Measurements from ENCODE around the gene DGCR8. TPM values are rescaled to one million over a fixed set of nuclear protein-coding genes. Genes with fewer than 3 reads are reported as not detected.

DGCR8 gene
- total RNA-seq, 1 experiment from 2014 or later: 34.7 TPM

DNA sequence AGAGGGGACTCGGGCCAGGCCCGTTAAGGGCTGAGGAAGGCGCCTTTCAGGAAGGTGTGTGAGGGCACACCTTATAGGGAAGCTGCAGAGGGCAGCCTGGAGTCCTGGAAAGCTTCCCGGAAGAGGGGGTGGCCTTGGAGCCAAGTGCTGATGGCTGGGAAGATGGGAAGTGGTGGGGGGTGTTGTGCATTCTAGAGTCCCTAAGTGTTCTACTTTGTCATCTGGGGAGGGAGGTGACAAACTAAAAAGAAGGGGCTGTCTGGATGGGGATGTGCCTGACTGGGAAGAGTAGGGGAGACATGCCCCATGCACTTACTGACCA, 58.3 kb downstream of the DGCR8 start:
- H3K4me3 ChIP-seq: no peak overlapping the region
- no peaks in the 10 kb centered on the region for H3F3A ChIP-seq (ENCODE audit: insufficient read depth, low read depth)
- H3K27ac ChIP-seq: no peak overlapping the region
- no peaks in the 10 kb centered on the region for H3K27me3 ChIP-seq (ENCODE audit: insufficient read depth, low read depth)
- ChIA-PET CTCF (no interaction called here), POLR2A (ENCODE audit: unreplicated experiment) (no interaction called here)
- TF ChIP-seq EZH2 (IDR thresholded peaks at IDR 0.05; ENCODE audit: low read depth): no peak
- TF ChIP-seq, protein P1, sequence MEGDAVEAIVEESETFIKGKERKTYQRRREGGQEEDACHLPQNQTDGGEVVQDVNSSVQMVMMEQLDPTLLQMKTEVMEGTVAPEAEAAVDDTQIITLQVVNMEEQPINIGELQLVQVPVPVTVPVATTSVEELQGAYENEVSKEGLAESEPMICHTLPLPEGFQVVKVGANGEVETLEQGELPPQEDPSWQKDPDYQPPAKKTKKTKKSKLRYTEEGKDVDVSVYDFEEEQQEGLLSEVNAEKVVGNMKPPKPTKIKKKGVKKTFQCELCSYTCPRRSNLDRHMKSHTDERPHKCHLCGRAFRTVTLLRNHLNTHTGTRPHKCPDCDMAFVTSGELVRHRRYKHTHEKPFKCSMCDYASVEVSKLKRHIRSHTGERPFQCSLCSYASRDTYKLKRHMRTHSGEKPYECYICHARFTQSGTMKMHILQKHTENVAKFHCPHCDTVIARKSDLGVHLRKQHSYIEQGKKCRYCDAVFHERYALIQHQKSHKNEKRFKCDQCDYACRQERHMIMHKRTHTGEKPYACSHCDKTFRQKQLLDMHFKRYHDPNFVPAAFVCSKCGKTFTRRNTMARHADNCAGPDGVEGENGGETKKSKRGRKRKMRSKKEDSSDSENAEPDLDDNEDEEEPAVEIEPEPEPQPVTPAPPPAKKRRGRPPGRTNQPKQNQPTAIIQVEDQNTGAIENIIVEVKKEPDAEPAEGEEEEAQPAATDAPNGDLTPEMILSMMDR (conservative IDR thresholded peaks at IDR 0.05): no peak
- intact Hi-C loops (cut with micrococcal nuclease; ENCODE audit: unreplicated experiment): no loop called here
- no peaks in the 10 kb centered on the region for H3K4me1 ChIP-seq (replicated peaks; ENCODE audit: insufficient read depth)
- DNase-seq: no peak
- H3K9me2 ChIP-seq (ENCODE audit: insufficient read depth): no peaks in the 10 kb centered on the region
- BruUV-seq (replicated peaks): no TSS peak
- no peaks in the 10 kb centered on the region for H3K36me3 ChIP-seq (ENCODE audit: low read depth)
- H4K20me1 ChIP-seq (ENCODE audit: insufficient read depth): peaks cover 7% of the 10 kb centered on the region; the same call in 1 of the 2 replicates
- H2AFZ ChIP-seq: no peak overlapping the region
- no peaks in the 10 kb centered on the region for H3K9me3 ChIP-seq (ENCODE audit: insufficient read depth, low read depth)
- no peaks in the 10 kb centered on the region for H3K79me2 ChIP-seq (ENCODE audit: low read depth)
- H3K4me2 ChIP-seq: no peak overlapping the region

DNA sequence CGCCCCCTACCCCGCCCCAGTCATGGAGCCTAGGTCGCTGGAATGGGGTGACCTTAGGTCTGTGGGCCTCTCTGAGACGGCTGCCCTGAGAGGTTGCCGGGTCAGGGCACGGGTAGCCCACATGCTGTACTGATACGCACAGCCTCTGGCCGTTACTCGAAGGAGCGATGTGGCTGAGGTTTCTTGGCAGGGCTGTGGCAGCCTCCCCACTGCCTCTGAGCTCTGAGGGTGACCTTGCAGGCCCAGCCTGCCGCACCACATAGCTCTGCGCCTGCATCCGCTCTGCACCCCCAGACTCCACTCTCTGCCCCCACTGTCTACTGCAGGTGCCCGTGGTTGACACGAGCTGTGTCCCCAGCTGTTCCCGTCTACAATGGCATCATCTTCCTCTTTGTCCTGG, 58.8 kb downstream of the DGCR8 start:
- Histone ChIP-seq H3K4me3 (no peak overlapping the region), H3K4me2 (no peak overlapping the region), H3K79me2 (ENCODE audit: low read depth) (no peaks in the 10 kb centered on the region), H3K9me2 (ENCODE audit: insufficient read depth) (no peaks in the 10 kb centered on the region), H3K36me3 (ENCODE audit: low read depth) (no peaks in the 10 kb centered on the region), H4K20me1 (ENCODE audit: insufficient read depth) (peaks cover 7% of the 10 kb centered on the region; the same call in 1 of the 2 replicates), H3K4me1 (replicated peaks; ENCODE audit: insufficient read depth) (no peaks in the 10 kb centered on the region), H3K27ac (no peak overlapping the region), H3F3A (ENCODE audit: insufficient read depth, low read depth) (no peaks in the 10 kb centered on the region), H2AFZ (no peak overlapping the region), H3K9me3 (ENCODE audit: insufficient read depth, low read depth) (no peaks in the 10 kb centered on the region), H3K27me3 (ENCODE audit: insufficient read depth, low read depth) (no peaks in the 10 kb centered on the region)
- no TSS peak for BruUV-seq (replicated peaks)
- CTCF ChIA-PET: no interaction called here
- TF ChIP-seq, protein P1 (conservative IDR thresholded peaks at IDR 0.05): no peak
- no peak for TF ChIP-seq EZH2 (IDR thresholded peaks at IDR 0.05; ENCODE audit: low read depth)
- DNase-seq: no peak
- POLR2A ChIA-PET (ENCODE audit: unreplicated experiment): no interaction called here
- intact Hi-C loops (cut with micrococcal nuclease; ENCODE audit: unreplicated experiment): no loop called here

DNA sequence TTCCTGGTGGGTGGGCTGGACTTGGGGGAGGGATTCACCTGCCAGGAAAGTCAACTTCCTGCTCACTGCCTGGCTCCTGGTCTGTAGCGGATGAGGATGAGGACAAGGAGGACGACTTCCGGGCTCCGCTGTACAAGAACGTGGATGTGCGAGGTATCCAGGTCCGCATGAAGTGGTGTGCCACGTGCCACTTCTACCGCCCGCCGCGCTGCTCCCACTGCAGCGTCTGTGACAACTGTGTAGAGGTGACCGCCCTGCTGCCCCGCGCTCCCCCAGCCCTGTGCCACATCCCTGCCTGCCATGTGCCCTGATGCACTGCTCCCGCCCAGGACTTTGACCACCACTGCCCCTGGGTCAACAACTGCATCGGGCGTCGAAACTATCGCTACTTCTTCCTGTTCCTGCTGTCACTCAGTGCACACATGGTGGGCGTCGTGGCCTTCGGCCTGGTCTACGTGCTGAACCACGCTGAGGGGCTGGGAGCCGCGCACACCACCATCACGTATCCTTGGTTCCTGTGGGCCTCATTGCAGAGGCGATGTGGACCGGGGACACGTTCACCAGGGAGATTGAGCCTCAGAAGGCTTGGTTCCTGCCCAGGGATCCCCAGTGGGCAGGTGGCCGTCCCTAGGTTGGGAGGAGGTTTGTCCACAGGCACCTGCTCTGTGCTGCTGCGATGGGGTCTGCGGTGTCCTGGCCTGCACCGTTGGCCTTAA, 59.5 kb downstream of the DGCR8 start:
- no peaks in the 10 kb centered on the region for H3K4me1 ChIP-seq (replicated peaks; ENCODE audit: insufficient read depth)
- DNase-seq: no peak
- no peaks in the 10 kb centered on the region for H3K27me3 ChIP-seq (ENCODE audit: insufficient read depth, low read depth)
- ChIA-PET CTCF (no interaction called here), POLR2A (ENCODE audit: unreplicated experiment) (no interaction called here)
- no peaks in the 10 kb centered on the region for H3K36me3 ChIP-seq (ENCODE audit: low read depth)
- H3K4me3 ChIP-seq: no peak overlapping the region
- intact Hi-C loops (cut with micrococcal nuclease; ENCODE audit: unreplicated experiment): no loop called here
- H3K27ac ChIP-seq: no peak overlapping the region
- no peaks in the 10 kb centered on the region for H3K9me3 ChIP-seq (ENCODE audit: insufficient read depth, low read depth)
- no peaks in the 10 kb centered on the region for H3K9me2 ChIP-seq (ENCODE audit: insufficient read depth)
- H3K79me2 ChIP-seq (ENCODE audit: low read depth): no peaks in the 10 kb centered on the region
- no peak overlapping the region for H2AFZ ChIP-seq
- TF ChIP-seq EZH2 (IDR thresholded peaks at IDR 0.05; ENCODE audit: low read depth): no peak
- TF ChIP-seq, protein P1 (conservative IDR thresholded peaks at IDR 0.05): no peak
- H4K20me1 ChIP-seq (ENCODE audit: insufficient read depth): peaks cover 7% of the 10 kb centered on the region; the same call in 1 of the 2 replicates
- no peaks in the 10 kb centered on the region for H3F3A ChIP-seq (ENCODE audit: insufficient read depth, low read depth)
- no peak overlapping the region for H3K4me2 ChIP-seq
- no TSS peak for BruUV-seq (replicated peaks)

Measured in PC-9 (cell line).